ENCODE data around the gene BAZ1B.
"Not testable (repeated sequence)": the region's sequence is repeated elsewhere in the genome, so short reads cannot be mapped to it uniquely, and the experiment has no call there.

BAZ1B gene

DNA sequence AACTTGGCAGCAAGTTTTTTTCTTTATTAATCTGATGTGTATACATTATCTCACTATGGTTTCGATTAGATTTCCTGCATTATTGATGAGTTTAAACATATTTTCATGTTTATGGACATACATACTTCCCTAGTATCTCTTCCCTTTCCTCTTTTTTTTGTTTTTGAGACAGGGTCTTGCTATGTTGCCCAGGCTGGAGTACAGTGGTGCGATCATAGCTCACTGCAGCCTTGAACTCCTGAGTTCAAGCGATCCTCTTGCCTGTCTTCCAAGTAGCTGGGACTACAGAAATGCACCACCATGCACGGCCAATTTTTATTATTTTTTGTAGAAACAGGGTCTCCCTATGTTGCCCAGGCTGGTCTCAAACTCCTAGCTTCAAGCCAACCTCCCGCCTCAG, 18.9 kb downstream of the BAZ1B start:
- DNase-seq, result no peak

- no peak for DNase-seq
Observed at GRCh38 chr7:73496626-73497025, 25.5 kb downstream of the BAZ1B start.

GRCh38 chr7:73495507-73495906, 26.6 kb downstream of the BAZ1B start:
- DNase-seq, result not testable (repeated sequence)

DNA sequence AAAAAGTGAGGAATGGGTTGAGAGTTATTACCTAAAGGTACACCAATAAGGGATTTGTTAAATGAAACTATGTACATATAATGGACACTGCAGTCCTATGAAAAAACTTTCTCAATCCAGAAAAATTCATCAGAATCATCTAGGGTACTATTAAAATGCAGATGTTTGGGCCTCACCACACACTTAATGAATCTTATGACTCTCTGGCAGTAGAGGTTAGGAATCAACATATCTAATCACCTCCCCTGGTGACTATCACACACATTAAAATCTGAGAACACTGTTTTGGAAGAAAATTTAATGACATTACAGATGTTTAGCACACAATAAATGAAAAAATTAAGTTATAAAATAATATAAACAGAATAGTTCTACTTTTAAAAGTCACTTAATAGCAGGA, 32.1 kb downstream of the BAZ1B start:
- DNase-seq, result no peak

DNA sequence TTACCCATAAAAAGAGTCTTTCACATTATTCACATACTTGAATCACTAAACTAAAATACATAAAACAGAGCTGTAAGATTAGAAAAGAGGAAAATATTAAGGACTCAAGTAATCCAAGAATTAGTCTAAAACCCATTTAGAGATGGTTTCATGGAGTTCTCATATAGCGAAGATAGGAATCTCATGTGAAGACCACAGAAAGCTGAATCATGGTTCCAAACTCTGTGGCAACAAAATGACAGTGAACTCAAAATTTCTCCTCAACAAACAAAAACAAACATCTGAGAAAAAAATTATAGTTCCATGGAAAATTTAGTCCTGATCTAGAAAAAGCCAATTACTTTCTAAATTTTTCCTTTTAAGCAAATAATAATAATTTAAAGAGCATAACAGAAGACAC, 34.6 kb downstream of the BAZ1B start:
- DNase-seq, result no peak

DNA sequence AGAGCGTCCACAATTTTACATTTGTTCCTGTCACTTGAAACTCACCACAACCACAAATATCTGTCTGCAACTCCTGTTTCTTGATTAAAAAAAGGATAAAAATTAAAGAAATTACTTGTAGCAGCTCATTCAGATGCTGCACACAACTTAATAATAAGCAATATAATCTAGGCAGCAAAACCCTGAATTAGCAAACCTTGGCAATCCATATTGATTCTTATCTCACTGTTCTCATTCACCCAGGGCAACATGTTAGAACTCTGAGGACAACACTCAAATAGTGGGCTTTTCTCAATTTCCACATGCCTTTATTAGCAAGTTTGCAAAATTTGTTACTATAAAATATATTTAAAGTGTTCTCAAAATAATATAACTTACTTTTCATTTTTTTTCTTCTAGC, 38.9 kb downstream of the BAZ1B start:
- DNase-seq, result no peak

DNA sequence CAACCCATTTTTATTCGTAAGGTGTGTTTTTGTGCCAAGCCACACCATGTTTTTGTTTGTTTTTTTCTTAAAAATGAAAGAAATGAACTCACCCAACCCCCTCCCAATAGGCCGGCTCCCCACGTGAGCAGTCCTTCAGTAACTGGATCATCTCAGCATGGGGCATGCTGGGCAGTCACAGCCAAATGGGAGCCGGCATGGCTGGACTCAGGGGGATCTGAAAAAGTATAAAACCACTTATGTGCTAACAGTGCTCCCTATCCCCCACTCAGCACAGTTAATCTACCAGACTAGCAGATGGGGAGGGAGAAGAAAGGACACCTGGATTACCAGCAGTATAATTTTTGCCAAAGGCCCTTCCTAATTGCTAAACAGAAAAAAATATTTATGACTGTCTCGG, 39.3 kb downstream of the BAZ1B start:
- no peak for DNase-seq

GRCh38 chr7:73481521-73481920, 40.6 kb downstream of the BAZ1B start:
- DNase-seq, result not testable (repeated sequence)

GRCh38 chr7:73478549-73478948, 43.5 kb downstream of the BAZ1B start:
- DNase-seq, result no peak

- DNase-seq, result no peak
Observed at GRCh38 chr7:73477376-73477775, 44.7 kb downstream of the BAZ1B start.

GRCh38 chr7:73470208-73470607, 51.9 kb downstream of the BAZ1B start:
- no peak for DNase-seq

DNA sequence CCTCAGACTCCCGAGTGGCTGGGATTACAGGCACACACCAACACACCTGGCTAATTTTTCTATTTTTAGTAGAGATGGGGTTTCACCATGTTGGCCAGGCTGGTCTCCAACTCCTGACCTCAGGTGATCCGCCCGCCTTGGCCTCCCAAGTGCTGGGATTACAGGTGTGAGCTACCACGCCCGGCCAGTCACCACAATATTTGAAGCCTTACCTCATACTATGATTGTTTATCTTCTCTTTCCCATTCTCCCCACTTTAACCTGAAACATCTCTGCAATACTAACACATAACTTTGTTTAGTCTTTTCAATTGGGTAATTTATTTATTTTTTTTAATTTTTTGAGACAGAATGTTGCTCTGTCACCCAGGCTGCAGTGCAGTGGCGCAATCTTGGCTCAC, 55.0 kb downstream of the BAZ1B start:
- not testable (repeated sequence) for DNase-seq

- no peak for DNase-seq
Observed at GRCh38 chr7:73466112-73466511, 56.0 kb downstream of the BAZ1B start.

DNA sequence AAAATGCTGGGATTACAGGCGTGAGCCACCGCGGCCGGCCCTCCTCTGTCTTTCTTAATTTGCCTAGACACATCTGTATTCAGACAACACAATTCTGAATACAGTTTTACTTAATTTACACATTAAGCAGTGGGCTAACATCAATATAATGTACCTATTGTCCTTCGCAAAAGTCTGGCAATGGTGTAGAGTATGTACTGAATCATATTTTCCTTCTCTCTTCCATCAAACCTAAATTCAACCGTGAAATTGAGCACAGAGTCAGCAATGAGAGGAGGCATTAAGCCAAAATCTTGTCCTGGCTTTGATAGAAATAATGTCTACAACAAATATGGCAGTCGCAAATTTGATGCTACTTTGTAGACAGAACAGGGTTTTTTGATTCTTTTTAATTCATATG, 58.1 kb downstream of the BAZ1B start:
- DNase-seq, result no peak

DNA sequence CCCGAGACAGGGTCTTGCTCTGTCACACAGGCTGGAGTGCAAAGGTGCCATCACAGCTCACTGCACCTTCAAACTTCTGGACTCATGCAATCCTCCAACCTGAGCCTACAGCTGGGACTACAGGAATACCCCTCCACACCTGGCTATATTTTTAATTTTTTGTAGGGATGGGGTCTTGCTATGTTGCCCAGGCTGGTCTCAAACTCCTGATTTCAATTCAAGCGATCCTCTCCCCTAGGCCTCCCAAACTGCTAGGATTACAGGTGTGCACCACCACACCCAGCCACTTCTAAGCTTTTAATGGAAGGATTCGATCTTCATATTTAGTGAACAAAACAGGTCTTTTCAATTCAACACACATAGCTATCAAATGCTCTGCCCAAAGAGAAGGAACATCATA, 58.8 kb downstream of the BAZ1B start:
- no peak for DNase-seq

- DNase-seq, result no peak
Observed at GRCh38 chr7:73461782-73462285, 60.3 kb downstream of the BAZ1B start.

DNA sequence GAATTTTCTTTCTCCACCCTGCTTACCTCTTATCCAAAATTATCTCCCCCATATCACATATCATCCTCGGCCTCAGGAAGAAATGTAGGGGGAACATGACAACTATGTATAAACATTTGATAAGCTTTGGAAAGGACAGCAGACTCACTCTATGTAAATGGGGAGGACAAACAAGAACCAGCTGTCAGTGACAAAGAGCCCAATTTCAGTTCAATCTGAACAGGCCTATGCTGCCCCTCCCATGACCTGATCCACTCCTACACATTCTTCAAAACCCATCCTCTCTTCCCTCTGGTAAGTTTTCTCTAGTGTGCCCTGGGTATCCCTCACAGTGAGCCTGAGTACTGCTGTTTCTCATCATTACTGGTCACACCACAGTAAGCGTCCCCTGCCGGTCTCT, 67.7 kb downstream of the BAZ1B start:
- no peak for DNase-seq

- DNase-seq, result no peak
Observed at GRCh38 chr7:73452999-73453635, 69.0 kb downstream of the BAZ1B start.

DNA sequence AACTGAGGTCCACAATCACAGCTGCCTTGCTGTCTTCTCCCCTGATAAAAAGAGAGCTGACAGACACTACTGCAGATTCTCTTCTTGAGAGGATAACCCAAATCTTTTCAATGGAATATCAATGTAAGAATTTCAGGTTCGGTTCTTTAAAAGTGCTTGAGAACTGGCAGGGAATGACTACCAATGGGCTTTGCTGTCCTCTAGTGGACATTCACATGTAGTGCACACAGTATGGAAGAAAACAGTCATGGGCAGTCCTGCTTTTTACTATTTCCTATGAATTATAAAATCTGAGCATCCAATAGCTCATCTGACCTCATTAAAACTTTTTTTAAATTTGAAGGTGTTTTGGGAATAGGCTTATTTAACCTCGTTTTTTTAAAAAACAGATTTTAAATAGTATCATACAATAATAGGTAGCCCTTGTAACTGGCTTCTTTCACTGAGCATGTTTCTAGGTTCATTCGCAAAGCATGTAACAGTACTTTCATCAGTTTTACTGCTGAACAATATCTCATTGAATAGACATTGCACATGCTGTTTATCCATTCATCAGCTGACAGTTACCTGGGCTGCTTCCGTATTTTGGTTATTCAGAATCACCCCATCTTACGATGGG, 70.2 kb downstream of the BAZ1B start:
- DNase-seq, result no peak

DNA sequence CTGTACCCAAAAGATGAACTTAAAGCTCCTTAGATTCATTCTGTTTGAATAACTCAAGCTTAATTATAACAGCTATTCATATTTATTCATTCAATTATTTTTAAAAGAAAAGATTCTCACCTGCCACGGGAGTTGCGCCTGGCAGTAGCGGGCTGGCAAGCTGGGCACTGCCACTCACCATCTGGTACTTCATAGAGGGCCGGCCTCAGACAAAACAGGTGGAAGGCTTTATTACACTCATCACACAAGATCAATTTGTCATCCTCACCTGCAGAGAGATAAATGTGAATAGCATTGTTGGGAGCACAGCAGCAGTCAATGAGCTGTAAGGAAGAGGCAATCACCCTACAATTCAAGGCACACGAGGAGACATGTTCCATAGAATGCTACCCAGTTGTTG, 72.7 kb downstream of the BAZ1B start:
- no peak for DNase-seq

GRCh38 chr7:73448609-73449008, 73.5 kb downstream of the BAZ1B start:
- no peak for DNase-seq

DNA sequence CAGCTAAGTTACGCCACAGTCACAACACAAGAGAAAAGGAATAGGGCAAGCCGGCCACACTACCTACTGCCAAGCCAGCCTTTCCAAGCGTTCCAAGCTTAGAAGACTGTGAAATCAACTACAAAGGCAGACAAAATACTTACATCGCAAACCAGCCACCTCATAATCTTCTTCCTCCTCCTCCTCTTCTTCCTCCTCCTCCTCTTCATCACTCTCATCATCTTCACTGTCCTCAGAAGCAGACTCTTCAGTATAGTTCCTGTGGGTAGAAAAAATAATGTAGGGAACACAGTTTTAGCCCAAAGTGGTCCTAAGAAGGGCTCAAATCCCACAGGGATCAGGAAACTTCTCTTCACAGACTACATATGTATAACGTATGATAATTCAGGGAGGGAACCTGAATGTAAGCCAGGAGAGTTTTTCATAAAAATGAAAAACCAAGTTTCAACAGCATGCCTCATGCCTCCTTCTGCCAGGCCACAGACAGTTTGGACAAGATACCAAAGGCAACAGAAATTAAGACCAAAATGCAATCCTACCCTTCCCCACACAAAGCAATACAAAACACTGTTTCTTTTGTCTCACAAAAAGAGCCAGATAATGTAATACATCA, 74.9 kb downstream of the BAZ1B start:
- DNase-seq, result no peak

DNA sequence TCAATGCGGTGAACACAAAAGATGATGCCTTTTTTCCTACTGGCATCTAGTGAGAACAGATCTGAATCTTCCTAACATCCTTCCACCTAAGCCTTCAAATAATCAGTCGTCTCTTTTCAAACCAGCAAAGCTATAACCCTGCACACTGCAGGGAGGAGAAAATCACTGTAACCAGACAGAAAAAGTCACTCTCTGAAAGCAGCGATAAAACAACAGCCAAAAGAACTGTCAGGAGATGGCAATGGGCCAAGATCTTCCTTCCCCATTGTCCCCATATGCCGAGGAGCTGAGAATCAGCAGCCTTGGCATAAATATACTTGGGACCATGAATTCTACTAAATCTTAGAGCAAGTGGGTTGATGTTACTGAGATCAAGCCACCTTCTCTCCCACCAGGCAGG, 75.4 kb downstream of the BAZ1B start:
- no peak for DNase-seq

DNA sequence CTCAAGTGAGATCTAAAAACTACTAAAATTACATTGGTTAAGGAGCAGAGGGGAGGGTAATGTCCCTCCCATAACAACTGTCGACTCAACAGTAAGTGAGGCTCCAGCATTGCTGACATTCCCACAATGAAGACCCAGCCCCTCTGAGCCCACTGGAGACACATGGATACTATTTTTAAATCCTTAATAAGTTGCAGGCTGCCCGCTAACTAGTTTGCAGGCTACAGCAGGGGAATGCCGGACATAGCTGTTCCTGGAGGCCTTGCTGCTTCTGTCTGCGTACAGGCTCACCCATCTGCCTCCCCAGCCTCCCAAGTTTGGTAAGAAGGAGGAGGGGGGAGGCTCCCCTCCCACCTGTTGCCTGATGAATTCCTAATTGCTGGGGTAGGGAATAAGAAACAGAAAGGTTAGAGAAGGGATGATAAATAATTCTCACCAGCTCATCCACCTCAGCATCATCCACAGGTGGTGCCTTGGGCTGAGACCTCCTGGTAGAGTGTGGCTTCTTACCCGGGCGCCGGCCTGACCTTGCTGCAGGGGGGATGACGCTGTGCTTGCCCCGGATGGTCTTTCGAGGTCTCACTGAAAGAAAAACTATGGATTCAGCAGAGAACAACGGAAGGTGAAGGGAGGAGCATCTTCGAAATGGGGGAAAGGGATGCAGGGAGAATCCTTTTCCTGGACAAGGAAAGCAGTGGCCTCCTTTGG, 78.4 kb downstream of the BAZ1B start:
- no peak for DNase-seq
